OCI-LY1 (cell line): ENCODE data around the gene CORO2B.

Experiments used
- H2AFZ ChIP-seq: fragments of 200-600 bp; sonication (generic), shearing (Covaris generic); 2 replicates; pipeline ENCODE4 v1.6.0; 2014; ENCODE audit warnings: antibody characterized with exemption, mild to moderate bottlenecking, low read length
- H3F3A ChIP-seq: fragments of 200-600 bp; sonication (generic), shearing (Covaris generic); 2 replicates; pipeline ENCODE4 v1.6.0; 2014; ENCODE audit warnings: mild to moderate bottlenecking, antibody characterized with exemption, low read length, moderate library complexity; ENCODE audit not compliant: insufficient read depth
- H3K27ac ChIP-seq: fragments of 200-600 bp; sonication (generic); 2 replicates; pipeline ENCODE4 v1.5.1; 2014; ENCODE audit warnings: low read length, mixed run types, mild to moderate bottlenecking, low read depth; ENCODE audit not compliant: poor library complexity, severe bottlenecking
- H3K27me3 ChIP-seq: fragments of 200-600 bp; sonication (generic); 2 replicates; pipeline ENCODE4 v1.6.0; 2014; ENCODE audit warnings: antibody characterized with exemption, mild to moderate bottlenecking, low read length, moderate library complexity; ENCODE audit not compliant: insufficient read depth
- H3K36me3 ChIP-seq: fragments of 200-600 bp; sonication (generic); 2 replicates; pipeline ENCODE4 v1.6.1; 2014; ENCODE audit warnings: mild to moderate bottlenecking, antibody characterized with exemption, low read length, moderate library complexity, mixed read lengths; ENCODE audit not compliant: insufficient read depth
- H3K4me1 ChIP-seq: fragments of 200-600 bp; sonication (generic); 2 replicates; pipeline ENCODE4 v1.5.1; 2014; ENCODE audit warnings: mild to moderate bottlenecking, low read length, moderate library complexity; ENCODE audit not compliant: insufficient read depth, severe bottlenecking
- H3K4me2 ChIP-seq: fragments of 200-600 bp; sonication (generic), shearing (Covaris generic); 2 replicates; pipeline ENCODE4 v1.6.1; 2014; ENCODE audit warnings: low read length
- H3K4me3 ChIP-seq: fragments of 200-600 bp; sonication (generic); 2 replicates; pipeline ENCODE4 v1.5.1; 2014; ENCODE audit warnings: low read length, low read depth, mild to moderate bottlenecking, mixed read lengths; ENCODE audit not compliant: poor library complexity, severe bottlenecking
- H3K79me2 ChIP-seq: fragments of 200-600 bp; shearing (Covaris generic); 2 replicates; pipeline ENCODE4 v1.6.1; 2016; ENCODE audit warnings: mixed run types, low read length, mixed read lengths; ENCODE audit not compliant: insufficient read depth
- H3K9ac ChIP-seq: fragments of 200-600 bp; sonication (generic), shearing (Covaris generic); 2 replicates; pipeline ENCODE4 v1.6.1; 2014; ENCODE audit warnings: mild to moderate bottlenecking, low read length, mixed read lengths
- H3K9me2 ChIP-seq: fragments of 200-600 bp; sonication (generic), shearing (Covaris generic); 2 replicates; pipeline ENCODE4 v1.6.1; 2014; ENCODE audit warnings: low read depth, mild to moderate bottlenecking, low read length, mixed read lengths
- H3K9me3 ChIP-seq: fragments of 200-600 bp; shearing (Covaris generic); 2 replicates; pipeline ENCODE4 v1.6.1; 2014; ENCODE audit warnings: low read length, mixed read lengths
- H4K20me1 ChIP-seq: fragments of 200-600 bp; sonication (generic), shearing (Covaris generic); 2 replicates; pipeline ENCODE4 v1.6.0; 2016; ENCODE audit warnings: mild to moderate bottlenecking, low read length; ENCODE audit not compliant: insufficient read depth
- EZH2 ChIP-seq: fragments of 200-600 bp; sonication (generic), shearing (Covaris generic); IDR thresholded peaks from 2 replicates; pipeline ENCODE4 v1.8.0; 2017; ENCODE audit warnings: borderline replicate concordance, mixed run types, mild to moderate bottlenecking, antibody characterized with exemption, low read length, moderate library complexity, mixed read lengths
- TF ChIP-seq, protein P1 (sequence below): fragments of 200-600 bp; sonication (generic), shearing (Covaris generic); IDR thresholded peaks from 2 replicates; pipeline ENCODE4 v1.5.1; 2017; ENCODE audit warnings: mild to moderate bottlenecking, antibody characterized with exemption, low read length, moderate library complexity, mixed read lengths

Gene CORO2B

DNA sequence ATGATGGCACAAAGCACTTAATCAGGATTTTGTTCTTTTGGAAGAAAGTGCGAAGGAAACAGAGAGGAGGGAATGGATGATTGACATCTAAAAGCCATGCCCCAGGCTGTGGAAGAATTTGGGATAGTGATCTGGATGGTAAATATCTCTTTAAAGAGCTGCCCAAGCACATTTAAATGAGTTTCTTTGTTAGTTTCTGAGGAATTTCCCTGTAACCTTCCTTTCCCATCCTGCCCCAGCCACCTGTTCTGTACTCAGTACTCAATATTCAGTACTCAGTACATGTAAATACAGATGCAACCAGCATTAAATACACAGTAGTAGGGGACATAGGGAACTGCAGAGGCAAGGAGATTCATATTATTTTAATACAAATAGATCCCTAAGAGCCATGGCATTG is 7.8 kb upstream of the CORO2B start:
- H3K9me2 ChIP-seq = no peaks in the 10 kb centered on the region
- no peak overlapping the region for H3K27ac ChIP-seq
- no peak overlapping the region for H3K4me2 ChIP-seq
- no peaks in the 10 kb centered on the region for H3F3A ChIP-seq
- TF ChIP-seq EZH2 = no peak
- TF ChIP-seq, protein P1, sequence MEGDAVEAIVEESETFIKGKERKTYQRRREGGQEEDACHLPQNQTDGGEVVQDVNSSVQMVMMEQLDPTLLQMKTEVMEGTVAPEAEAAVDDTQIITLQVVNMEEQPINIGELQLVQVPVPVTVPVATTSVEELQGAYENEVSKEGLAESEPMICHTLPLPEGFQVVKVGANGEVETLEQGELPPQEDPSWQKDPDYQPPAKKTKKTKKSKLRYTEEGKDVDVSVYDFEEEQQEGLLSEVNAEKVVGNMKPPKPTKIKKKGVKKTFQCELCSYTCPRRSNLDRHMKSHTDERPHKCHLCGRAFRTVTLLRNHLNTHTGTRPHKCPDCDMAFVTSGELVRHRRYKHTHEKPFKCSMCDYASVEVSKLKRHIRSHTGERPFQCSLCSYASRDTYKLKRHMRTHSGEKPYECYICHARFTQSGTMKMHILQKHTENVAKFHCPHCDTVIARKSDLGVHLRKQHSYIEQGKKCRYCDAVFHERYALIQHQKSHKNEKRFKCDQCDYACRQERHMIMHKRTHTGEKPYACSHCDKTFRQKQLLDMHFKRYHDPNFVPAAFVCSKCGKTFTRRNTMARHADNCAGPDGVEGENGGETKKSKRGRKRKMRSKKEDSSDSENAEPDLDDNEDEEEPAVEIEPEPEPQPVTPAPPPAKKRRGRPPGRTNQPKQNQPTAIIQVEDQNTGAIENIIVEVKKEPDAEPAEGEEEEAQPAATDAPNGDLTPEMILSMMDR = no peak
- H2AFZ ChIP-seq = no peak overlapping the region
- no peaks in the 10 kb centered on the region for H3K9me3 ChIP-seq
- no peaks in the 10 kb centered on the region for H3K36me3 ChIP-seq
- H3K4me1 ChIP-seq = no peaks in the 10 kb centered on the region
- no peaks in the 10 kb centered on the region for H3K79me2 ChIP-seq
- H4K20me1 ChIP-seq = no peaks in the 10 kb centered on the region
- H3K9ac ChIP-seq = no peak overlapping the region
- H3K27me3 ChIP-seq = 0 out of 2 replicates have a peak, but pooled peaks cover 7% of the 10 kb centered on the region
- no peak overlapping the region for H3K4me3 ChIP-seq

DNA sequence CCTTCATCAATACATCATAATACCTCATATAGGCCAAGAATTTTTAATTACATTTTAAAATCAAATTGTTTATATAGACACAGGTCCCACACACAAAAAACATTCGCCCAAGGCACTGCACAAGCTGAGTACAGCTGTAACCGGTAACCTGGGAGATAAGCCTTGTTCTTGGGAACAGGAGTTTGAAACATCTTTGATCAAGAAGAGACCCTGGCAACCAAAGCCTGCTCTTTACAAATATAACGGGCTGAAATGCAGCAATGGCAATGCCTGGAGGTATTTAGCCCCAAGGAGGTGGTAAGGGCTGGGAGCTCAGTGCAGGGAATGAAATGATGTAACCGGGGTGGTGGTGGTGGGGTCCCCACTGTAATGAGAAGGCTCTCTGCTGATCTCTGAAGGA is 7.2 kb upstream of the CORO2B start:
- Histone ChIP-seq H3K4me2 (no peak overlapping the region), H3F3A (no peaks in the 10 kb centered on the region), H3K9me3 (no peaks in the 10 kb centered on the region), H3K36me3 (no peaks in the 10 kb centered on the region), H3K27ac (no peak overlapping the region), H2AFZ (no peak overlapping the region), H3K27me3 (peaks cover 11% of the 10 kb centered on the region; the same call in 1 of the 2 replicates), H3K4me1 (no peaks in the 10 kb centered on the region), H3K9ac (no peak overlapping the region), H3K9me2 (no peaks in the 10 kb centered on the region), H3K4me3 (no peak overlapping the region), H3K79me2 (no peaks in the 10 kb centered on the region), H4K20me1 (no peaks in the 10 kb centered on the region)
- TF ChIP-seq EZH2 = no peak
- TF ChIP-seq, protein P1 = no peak

DNA sequence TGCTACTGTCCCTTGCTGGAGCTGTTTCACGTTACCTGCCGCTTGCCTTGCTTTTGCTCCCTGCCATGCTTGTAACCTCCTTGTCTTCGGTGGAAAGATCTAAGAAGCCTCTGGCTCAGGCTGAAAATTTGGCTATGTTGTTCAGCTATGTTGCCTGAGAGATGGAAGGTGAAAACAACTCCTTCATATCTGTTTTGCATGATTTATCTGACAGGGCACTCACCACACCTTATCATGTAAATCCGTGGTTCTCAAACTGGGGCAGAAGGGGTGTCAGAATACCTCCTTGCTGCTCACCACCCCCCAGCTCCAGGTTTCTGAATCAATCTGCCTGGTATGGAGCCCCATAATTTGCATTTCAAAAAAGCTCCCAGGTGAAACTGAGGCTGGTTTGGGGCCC is 6.5 kb upstream of the CORO2B start:
- Histone ChIP-seq H3K27ac (no peak overlapping the region), H3K4me1 (peaks cover 2% of the 10 kb centered on the region), H3F3A (no peaks in the 10 kb centered on the region), H2AFZ (no peak overlapping the region), H3K4me3 (no peak overlapping the region), H4K20me1 (no peaks in the 10 kb centered on the region), H3K9me2 (no peaks in the 10 kb centered on the region), H3K9ac (no peak overlapping the region), H3K36me3 (no peaks in the 10 kb centered on the region), H3K27me3 (peaks cover 15% of the 10 kb centered on the region; the same call in 1 of the 2 replicates), H3K4me2 (no peak overlapping the region), H3K79me2 (no peaks in the 10 kb centered on the region), H3K9me3 (no peaks in the 10 kb centered on the region)
- TF ChIP-seq EZH2 = no peak
- TF ChIP-seq, protein P1 = no peak
